GM18505 (cell line): ENCODE data around the gene FXYD4.
A peak's percentile ranks its signal among the peaks of the same experiment; 100 is the strongest.

Experiments used
- ATAC-seq: cut with Tn5 transposase; IDR thresholded peaks from one replicate; pipeline ENCODE4 v1.9.1; 2021; ENCODE audit not compliant: unreplicated experiment
- POLR2A ChIP-seq: IDR thresholded peaks from 4 replicates; pipeline ENCODE4 v1.6.1; 2011; ENCODE audit warnings: borderline replicate concordance; ENCODE audit not compliant: insufficient read depth, insufficient read length; ENCODE audit errors: extremely low read depth

The FXYD4 gene

GRCh38 chr10:43338117-43338516 lies 33.3 kb upstream of the FXYD4 start:
- ATAC-seq, result no peak
- no peak for TF ChIP-seq POLR2A

GRCh38 chr10:43339136-43339535 lies 32.3 kb upstream of the FXYD4 start:
- no peak for TF ChIP-seq POLR2A
- no peak for ATAC-seq

- ATAC-seq, result no peak
- no peak for TF ChIP-seq POLR2A
Measured at GRCh38 chr10:43340101-43340500, 31.3 kb upstream of the FXYD4 start.

GRCh38 chr10:43340619-43341018 lies 30.8 kb upstream of the FXYD4 start:
- TF ChIP-seq POLR2A, result no peak
- ATAC-seq, result no peak

GRCh38 chr10:43341450-43341849 lies 30.0 kb upstream of the FXYD4 start:
- TF ChIP-seq POLR2A, result no peak
- no peak for ATAC-seq

GRCh38 chr10:43342279-43343125 lies 28.9 kb upstream of the FXYD4 start:
- TF ChIP-seq POLR2A, result no peak
- ATAC-seq, result no peak

- no peak for ATAC-seq
- no peak for TF ChIP-seq POLR2A
Measured at GRCh38 chr10:43343126-43343525, 28.3 kb upstream of the FXYD4 start.

- TF ChIP-seq POLR2A, result no peak
- no peak for ATAC-seq
Measured at GRCh38 chr10:43344051-43344450, 27.4 kb upstream of the FXYD4 start.

- no peak for ATAC-seq
- no peak for TF ChIP-seq POLR2A
Measured at GRCh38 chr10:43347997-43348396, 23.4 kb upstream of the FXYD4 start.

GRCh38 chr10:43348511-43349312 lies 22.7 kb upstream of the FXYD4 start:
- ATAC-seq, result peak; percentile 100
- TF ChIP-seq POLR2A, result no peak

GRCh38 chr10:43350156-43350555 lies 21.3 kb upstream of the FXYD4 start:
- ATAC-seq, result no peak
- TF ChIP-seq POLR2A, result no peak

- TF ChIP-seq POLR2A, result no peak
- no peak for ATAC-seq
Measured at GRCh38 chr10:43350686-43351085, 20.8 kb upstream of the FXYD4 start.

- ATAC-seq, result no peak
- no peak for TF ChIP-seq POLR2A
Measured at GRCh38 chr10:43351301-43351700, 20.1 kb upstream of the FXYD4 start.

GRCh38 chr10:43352951-43353350 lies 18.5 kb upstream of the FXYD4 start:
- ATAC-seq, result no peak
- TF ChIP-seq POLR2A, result no peak
